Parathyroid adenoma (tissue), 2 donors: ENCODE results near the gene STAG2.

Experiments used
- H2AFZ ChIP-seq: fragments of 300-600 bp; sonication (generic); one replicate; pipeline ENCODE4 v1.7.0; 2017; ENCODE audit warnings: antibody characterized with exemption, mild to moderate bottlenecking
- H3K27ac ChIP-seq: fragments of 300-600 bp; sonication (generic); one replicate; pipeline ENCODE4 v1.7.0; 2017
- H3K27me3 ChIP-seq: fragments of 300-600 bp; sonication (generic); one replicate; pipeline ENCODE4 v1.7.0; 2017; ENCODE audit warnings: low read length; ENCODE audit not compliant: control insufficient read depth, insufficient read depth
- H3K36me3 ChIP-seq: fragments of 300-600 bp; sonication (generic); one replicate; pipeline ENCODE4 v1.7.0; 2017; ENCODE audit warnings: low read length; ENCODE audit not compliant: control insufficient read depth, insufficient read depth
- H3K4me1 ChIP-seq: fragments of 300-600 bp; sonication (generic); one replicate; pipeline ENCODE4 v1.7.0; 2017; ENCODE audit warnings: control low read depth
- H3K4me2 ChIP-seq: fragments of 300-600 bp; sonication (generic); one replicate; pipeline ENCODE4 v1.7.0; 2017; ENCODE audit warnings: low read length
- H3K4me3 ChIP-seq: fragments of 300-600 bp; sonication (generic); one replicate; pipeline ENCODE4 v1.7.0; 2017; ENCODE audit warnings: low read depth, low read length
- H3K79me2 ChIP-seq: fragments of 300-600 bp; sonication (generic); one replicate; pipeline ENCODE4 v1.7.0; 2017; ENCODE audit warnings: control low read depth
- H3K9ac ChIP-seq: fragments of 300-600 bp; sonication (generic); one replicate; pipeline ENCODE4 v1.7.0; 2017; ENCODE audit warnings: mild to moderate bottlenecking
- H3K9me3 ChIP-seq: fragments of 300-600 bp; sonication (generic); one replicate; pipeline ENCODE4 v1.7.0; 2017; ENCODE audit warnings: low read length; ENCODE audit not compliant: control insufficient read depth
- TF ChIP-seq, protein P1 (sequence below): fragments of 300-600 bp; sonication (generic); IDR thresholded peaks from one replicate; pipeline ENCODE4 v1.7.0; 2017; ENCODE audit warnings: antibody characterized with exemption, mild to moderate bottlenecking
- donor health status: primary hyperparathyroidism.

Gene STAG2

DNA sequence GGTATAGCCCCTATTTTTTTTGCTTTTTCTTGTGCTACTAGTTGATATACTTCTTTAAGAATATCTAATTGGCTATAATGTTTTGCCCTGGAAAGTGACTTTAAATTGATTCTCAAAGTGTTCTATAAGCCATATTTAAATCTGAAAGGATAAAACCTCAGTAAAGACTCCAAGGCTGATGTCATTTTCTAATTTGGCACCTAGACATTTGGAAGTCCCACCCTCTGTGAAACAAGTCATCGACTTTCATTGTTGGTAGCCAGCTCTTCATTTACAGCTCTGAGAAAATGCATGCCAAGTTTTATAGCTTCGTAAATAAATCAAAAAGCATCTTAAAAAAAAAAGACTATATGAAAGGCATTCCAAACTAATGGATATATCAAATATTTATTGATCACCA is 18.0 kb upstream of the STAG2 start:
- no peaks in the 10 kb centered on the region for H3K79me2 ChIP-seq
- H3K27ac ChIP-seq: no peak overlapping the region
- H3K9me3 ChIP-seq: no peaks in the 10 kb centered on the region
- no peaks in the 10 kb centered on the region for H3K4me1 ChIP-seq
- H3K4me3 ChIP-seq: no peak overlapping the region
- H3K36me3 ChIP-seq: no peaks in the 10 kb centered on the region
- TF ChIP-seq, protein P1, sequence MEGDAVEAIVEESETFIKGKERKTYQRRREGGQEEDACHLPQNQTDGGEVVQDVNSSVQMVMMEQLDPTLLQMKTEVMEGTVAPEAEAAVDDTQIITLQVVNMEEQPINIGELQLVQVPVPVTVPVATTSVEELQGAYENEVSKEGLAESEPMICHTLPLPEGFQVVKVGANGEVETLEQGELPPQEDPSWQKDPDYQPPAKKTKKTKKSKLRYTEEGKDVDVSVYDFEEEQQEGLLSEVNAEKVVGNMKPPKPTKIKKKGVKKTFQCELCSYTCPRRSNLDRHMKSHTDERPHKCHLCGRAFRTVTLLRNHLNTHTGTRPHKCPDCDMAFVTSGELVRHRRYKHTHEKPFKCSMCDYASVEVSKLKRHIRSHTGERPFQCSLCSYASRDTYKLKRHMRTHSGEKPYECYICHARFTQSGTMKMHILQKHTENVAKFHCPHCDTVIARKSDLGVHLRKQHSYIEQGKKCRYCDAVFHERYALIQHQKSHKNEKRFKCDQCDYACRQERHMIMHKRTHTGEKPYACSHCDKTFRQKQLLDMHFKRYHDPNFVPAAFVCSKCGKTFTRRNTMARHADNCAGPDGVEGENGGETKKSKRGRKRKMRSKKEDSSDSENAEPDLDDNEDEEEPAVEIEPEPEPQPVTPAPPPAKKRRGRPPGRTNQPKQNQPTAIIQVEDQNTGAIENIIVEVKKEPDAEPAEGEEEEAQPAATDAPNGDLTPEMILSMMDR: no peak
- no peak overlapping the region for H2AFZ ChIP-seq
- H3K27me3 ChIP-seq: no peaks in the 10 kb centered on the region
- H3K9ac ChIP-seq: no peak overlapping the region
- no peak overlapping the region for H3K4me2 ChIP-seq

DNA sequence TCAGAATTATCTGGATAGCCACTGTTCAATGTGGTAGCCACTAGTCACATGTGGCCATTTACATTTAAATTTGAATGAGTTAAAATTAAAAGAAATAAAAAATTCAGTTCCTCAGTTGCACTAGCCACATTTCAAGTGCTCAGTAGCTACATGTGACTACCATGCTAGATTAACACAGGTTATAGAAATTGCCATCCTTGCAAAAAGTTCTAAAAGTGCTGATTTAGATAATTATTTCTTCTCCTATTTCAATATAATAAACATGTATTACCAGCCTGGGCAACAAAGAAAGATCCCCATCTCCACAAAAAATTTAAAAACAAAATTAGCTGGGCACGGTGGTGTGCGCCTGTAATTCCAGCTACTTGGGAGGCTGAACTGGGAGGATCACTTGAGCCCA is 11.7 kb upstream of the STAG2 start:
- Histone ChIP-seq H3K4me3 (no peak overlapping the region), H2AFZ (no peak overlapping the region), H3K9ac (no peak overlapping the region), H3K36me3 (no peaks in the 10 kb centered on the region), H3K4me1 (no peaks in the 10 kb centered on the region), H3K9me3 (no peaks in the 10 kb centered on the region), H3K27ac (no peak overlapping the region), H3K27me3 (no peaks in the 10 kb centered on the region), H3K79me2 (no peaks in the 10 kb centered on the region), H3K4me2 (no peak overlapping the region)
- TF ChIP-seq, protein P1: no peak

DNA sequence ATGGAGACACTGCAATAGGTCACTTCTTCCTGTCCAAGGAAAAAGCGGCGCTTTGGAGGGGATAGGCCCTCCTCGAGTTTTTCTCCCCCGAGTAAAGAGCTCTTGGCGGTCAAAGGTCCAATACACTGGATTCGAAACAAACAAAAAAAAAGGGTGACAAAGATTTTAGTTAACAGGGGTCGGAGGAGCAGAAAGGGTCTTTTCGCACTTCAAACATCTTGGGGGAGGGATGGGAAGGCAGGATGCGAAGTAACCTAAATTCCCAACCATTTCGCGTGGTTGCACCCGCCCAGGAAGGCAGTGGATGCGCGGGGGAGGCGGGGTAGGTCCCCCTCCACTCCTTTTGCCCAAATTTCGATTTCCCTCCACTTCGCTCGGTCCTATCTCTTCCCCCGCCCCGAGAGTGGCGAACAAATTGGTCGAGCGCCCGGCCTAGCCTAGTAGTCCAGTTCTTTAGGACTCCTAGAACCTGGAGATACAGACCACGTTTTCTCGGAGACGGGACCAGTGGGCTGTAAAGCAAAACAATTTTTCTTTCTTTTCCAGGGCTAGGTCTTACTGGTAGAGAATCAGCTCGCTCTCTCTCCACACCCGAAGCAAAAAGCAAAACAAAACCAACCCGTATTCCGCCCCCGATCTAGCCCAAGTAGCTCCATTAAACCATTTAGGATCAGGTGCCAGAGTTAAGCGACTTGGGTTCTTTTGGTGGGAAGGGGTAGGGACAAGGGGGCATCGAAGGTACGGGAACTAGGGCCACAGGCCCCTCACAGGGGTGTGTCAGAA is 2.0 kb upstream of the STAG2 start:
- Histone ChIP-seq H3K27ac (peak overlapping the region; percentile 86), H3K4me1 (no peaks in the 10 kb centered on the region), H3K4me2 (peak overlapping the region; percentile 75), H3K36me3 (no peaks in the 10 kb centered on the region), H3K79me2 (peaks cover 3% of the 10 kb centered on the region), H2AFZ (peak overlapping the region; percentile 73), H3K4me3 (peak overlapping the region; percentile 55), H3K9ac (peak overlapping the region; percentile 28), H3K9me3 (no peaks in the 10 kb centered on the region), H3K27me3 (no peaks in the 10 kb centered on the region)
- TF ChIP-seq, protein P1: no peak

DNA sequence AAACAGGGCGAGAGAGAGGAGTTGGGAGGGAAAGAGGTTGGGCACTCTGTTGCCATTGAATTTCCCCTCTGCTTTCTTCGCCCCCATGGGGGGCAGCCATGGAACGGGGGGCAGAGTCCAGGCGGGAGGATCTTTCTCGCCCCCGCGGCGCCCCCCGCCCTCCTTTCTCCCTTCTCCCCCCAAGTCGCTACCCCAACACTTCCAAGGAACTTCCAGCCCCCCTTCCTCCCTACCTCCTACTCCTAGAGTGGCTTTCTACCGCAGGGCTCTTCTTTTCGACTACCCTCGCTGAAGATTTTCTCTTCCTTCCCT is 594 bp upstream of the STAG2 start:
- Histone ChIP-seq H3K9me3 (no peaks in the 10 kb centered on the region), H3K4me3 (peak overlapping the region; percentile 84), H3K27me3 (no peaks in the 10 kb centered on the region), H3K4me2 (peak overlapping the region; percentile 61), H3K36me3 (no peaks in the 10 kb centered on the region), H3K79me2 (peaks cover 8% of the 10 kb centered on the region), H3K4me1 (no peaks in the 10 kb centered on the region), H3K9ac (peak overlapping the region; percentile 94), H2AFZ (peak overlapping the region; percentile 92), H3K27ac (peak overlapping the region; percentile 99)
- TF ChIP-seq, protein P1: no peak

DNA sequence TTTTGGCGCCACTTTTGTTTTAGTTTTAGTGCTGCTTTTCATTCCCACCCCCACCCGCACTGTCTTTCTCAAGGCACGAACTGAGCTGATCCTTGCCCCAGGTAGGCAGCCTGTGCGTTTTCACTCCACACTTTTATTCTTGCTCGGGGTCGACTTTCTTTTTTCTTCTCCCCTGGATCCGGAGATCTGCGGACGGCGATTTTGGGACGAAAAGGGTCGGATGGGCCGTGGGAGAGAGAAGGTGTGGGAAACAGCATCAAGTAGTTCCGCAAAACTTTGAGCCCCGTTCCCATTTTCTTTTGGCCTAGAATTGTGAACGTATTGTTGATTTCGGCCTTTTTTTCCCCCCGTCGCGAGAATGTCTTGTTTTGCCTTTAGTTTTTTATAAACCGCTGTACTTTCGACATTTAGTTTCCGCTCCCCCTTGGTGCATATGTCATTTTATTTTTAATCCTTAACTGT is 531 bp downstream of the STAG2 start:
- Histone ChIP-seq H3K79me2 (peaks cover 15% of the 10 kb centered on the region), H3K4me1 (no peaks in the 10 kb centered on the region), H3K27me3 (no peaks in the 10 kb centered on the region), H3K4me3 (peak overlapping the region; percentile 84), H3K27ac (peak overlapping the region; percentile 99), H3K4me2 (peak overlapping the region; percentile 79), H3K36me3 (no peaks in the 10 kb centered on the region), H3K9me3 (no peaks in the 10 kb centered on the region), H3K9ac (peak overlapping the region; percentile 3), H2AFZ (peak overlapping the region; percentile 92)
- TF ChIP-seq, protein P1: no peak
